H1 (cell line): Measurements from ENCODE around the gene ATP10D.

ENCODE experiments used
- CTCF ChIP-seq, 3 experiments: IDR thresholded peaks; 1 replicate in 2 of 3; 2 replicates in 1 of 3; pipeline versions ENCODE4 v1.5.1 to v1.6.1; 2011; ENCODE audit warnings: low read length in 3 of 3, mild to moderate bottlenecking in 3 of 3, inconsistent platforms in 2 of 3, low read depth in 1 of 3, moderate library complexity in 1 of 3; ENCODE audit not compliant: insufficient read depth in 1 of 3; ENCODE audit errors: control extremely low read depth in 1 of 3
- GABPA ChIP-seq: IDR thresholded peaks from 2 replicates; pipeline ENCODE4 v1.6.1; 2011; ENCODE audit warnings: mild to moderate bottlenecking, low read length, moderate library complexity, borderline replicate concordance; ENCODE audit not compliant: insufficient read depth
- POLR2A ChIP-seq, 2 experiments: IDR thresholded peaks; 1 replicate in 1 of 2; 2 replicates in 1 of 2; pipeline ENCODE4 v1.6.1; 2011; ENCODE audit warnings: low read depth in 2 of 2, low read length in 2 of 2, mild to moderate bottlenecking in 2 of 2; ENCODE audit errors: control extremely low read depth in 1 of 2
- POLR2AphosphoS5 ChIP-seq: IDR thresholded peaks from 2 replicates; pipeline ENCODE4 v1.6.1; 2011; ENCODE audit warnings: low read depth, low read length
- TAF1 ChIP-seq: IDR thresholded peaks from 2 replicates; pipeline ENCODE4 v1.6.1; 2011; ENCODE audit warnings: mild to moderate bottlenecking, low read depth, low read length
- ZNF274 ChIP-seq: IDR thresholded peaks from 2 replicates; pipeline ENCODE4 v1.7.0; 2012; ENCODE audit warnings: low read length, borderline replicate concordance; ENCODE audit errors: extremely low read depth

GRCh38 chr4:47606482-47606881 is 121.4 kb downstream of the ATP10D start:
- TF ChIP-seq ZNF274 (no peak), CTCF (IDR thresholded peaks at IDR 0.05; ENCODE audit: control extremely low read depth in 1 of 3, insufficient read depth in 1 of 3, low read depth in 1 of 3, low read length in 3 of 3) (no peak), POLR2AphosphoS5 (no peak), GABPA (no peak), POLR2A (IDR thresholded peaks at IDR 0.05; ENCODE audit: control extremely low read depth in 1 of 2, low read depth in 2 of 2, low read length in 2 of 2) (no peak), TAF1 (no peak)
